ENCODE results near the gene SERPINA4. TPM values are rescaled to one million over a fixed set of nuclear protein-coding genes. Genes with fewer than 3 reads are reported as not detected.

SERPINA4 gene
- polyA plus RNA-seq, 1 of the 3 experiments (the other 2 are of a cell fraction) = not detected

- no peak for TF ChIP-seq USF2 (IDR thresholded peaks at IDR 0.05; ENCODE audit: borderline replicate concordance, low read depth, low read length)
Observed at GRCh38 chr14:94521375-94522114, 39.7 kb upstream of the SERPINA4 start (continued).

GRCh38 chr14:94522115-94522724, 39.0 kb upstream of the SERPINA4 start:
- H3K27ac ChIP-seq (ENCODE audit: low read depth in 2 of 2, low read length in 1 of 2) = no peak overlapping the region
- H3K4me3 ChIP-seq (ENCODE audit: low read depth in 2 of 2, low read length in 1 of 2) = no peak overlapping the region
- no peak overlapping the region for H2AFZ ChIP-seq (ENCODE audit: low read depth)
- H3K27me3 ChIP-seq (ENCODE audit: insufficient read depth) = no peaks in the 10 kb centered on the region; the same call in 1 of the 2 replicates
- H3K9ac ChIP-seq = no peak overlapping the region
- no peaks in the 10 kb centered on the region for H3F3A ChIP-seq (replicated peaks; ENCODE audit: insufficient read depth)
- no peaks in the 10 kb centered on the region for H3K36me3 ChIP-seq (replicated peaks in 1 of 2; ENCODE audit: control insufficient read depth in 1 of 2, insufficient read depth in 2 of 2, low read length in 1 of 2)
- no peaks in the 10 kb centered on the region for H3K79me2 ChIP-seq (ENCODE audit: insufficient read depth)
- ChIA-PET CTCF (interaction anchor here (1.6 kb wide), 1 partner anchor 27 kb away, joined by 3 read pairs; no protein-coding TSS in a partner anchor), POLR2A (no interaction called here)
- no peak overlapping the region for H3K4me2 ChIP-seq
- H3K9me2 ChIP-seq = no peaks in the 10 kb centered on the region
- no peaks in the 10 kb centered on the region for H3K9me3 ChIP-seq
- H3K4me1 ChIP-seq (ENCODE audit: control insufficient read depth in 1 of 2, insufficient read depth in 2 of 2, low read depth in 1 of 2, low read length in 1 of 2) = no peaks in the 10 kb centered on the region
- TF ChIP-seq CHD2 (IDR thresholded peaks at IDR 0.05; ENCODE audit: low read length, partially characterized antibody) = no peak
- TF ChIP-seq RAD21 (IDR thresholded peaks at IDR 0.05; ENCODE audit: low read length) = no peak
- no peak for TF ChIP-seq JUND (IDR thresholded peaks at IDR 0.05)
- no peak for TF ChIP-seq FOXJ3 (CRISPR knock-in tag; IDR thresholded peaks at IDR 0.05)
- TF ChIP-seq MXI1 (IDR thresholded peaks at IDR 0.05; ENCODE audit: low read depth, low read length) = no peak
- no peak for TF ChIP-seq RCOR1 (IDR thresholded peaks at IDR 0.05; ENCODE audit: low read length)
- no peak for TF ChIP-seq YY1 (IDR thresholded peaks at IDR 0.05; ENCODE audit: low read depth)
- no peak for TF ChIP-seq PBX3 (IDR thresholded peaks at IDR 0.05)
- no peak for TF ChIP-seq RXRA (IDR thresholded peaks at IDR 0.05; ENCODE audit: borderline replicate concordance, low read depth)
- TF ChIP-seq NFIC (IDR thresholded peaks at IDR 0.05; ENCODE audit: borderline replicate concordance) = no peak
- TF ChIP-seq FOXM1 (IDR thresholded peaks at IDR 0.05; ENCODE audit: low read depth) = no peak
- TF ChIP-seq ELF1 (IDR thresholded peaks at IDR 0.05) = no peak
- no peak for TF ChIP-seq MAX (IDR thresholded peaks at IDR 0.05; ENCODE audit: low read depth)
- TF ChIP-seq TEAD4 (IDR thresholded peaks at IDR 0.05; ENCODE audit: borderline replicate concordance, insufficient read depth) = no peak
- no peak for TF ChIP-seq REST (IDR thresholded peaks at IDR 0.05; ENCODE audit: low read depth, low read length)
- TF ChIP-seq USF2 (IDR thresholded peaks at IDR 0.05; ENCODE audit: borderline replicate concordance, low read depth, low read length) = no peak
- no peak for TF ChIP-seq GATA2 (CRISPR knock-in tag; IDR thresholded peaks at IDR 0.05)
- TF ChIP-seq CTCF (IDR thresholded peaks at IDR 0.05) = no peak
- TF ChIP-seq TAF1 (IDR thresholded peaks at IDR 0.05; ENCODE audit: borderline replicate concordance, low read depth, low read length) = no peak
- no peak for DNase-seq
- H4K20me1 ChIP-seq (ENCODE audit: insufficient read depth) = no peaks in the 10 kb centered on the region
- 21% methylated on average over 7 of the region's 7 CpGs for WGBS (ENCODE audit: low lambda C conversion rate)

Measured in SK-N-SH (cell line).